GM21381 (cell line): ENCODE measurements around the gene WDR48.
A peak's percentile ranks its signal among the peaks of the same experiment; 100 is the strongest.

ENCODE experiments used
- ATAC-seq: cut with Tn5 transposase; IDR thresholded peaks from one replicate; pipeline ENCODE4 v1.9.1; 2021; ENCODE audit warnings: mild to moderate bottlenecking, moderate library complexity; ENCODE audit not compliant: unreplicated experiment

The WDR48 gene

DNA sequence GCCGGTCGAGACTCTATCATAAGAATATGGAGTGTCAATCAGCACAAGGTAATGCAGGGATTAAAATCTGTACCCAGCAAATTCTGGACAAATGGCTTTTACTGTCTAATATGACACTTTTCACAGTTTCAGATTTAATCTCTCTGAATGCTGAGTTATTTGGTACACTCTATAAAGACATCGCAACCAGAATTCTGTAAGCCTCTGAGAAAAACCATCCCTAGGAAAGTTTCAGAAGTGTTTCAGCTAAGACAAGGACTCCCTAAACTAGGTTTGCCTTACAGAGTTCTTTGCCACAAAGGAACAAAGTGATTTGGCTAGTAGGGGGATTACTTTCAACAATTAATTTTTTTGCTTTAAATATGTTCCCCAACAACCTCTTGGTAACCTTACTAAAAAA is 11.3 kb downstream of the WDR48 start:
- ATAC-seq, result no peak

DNA sequence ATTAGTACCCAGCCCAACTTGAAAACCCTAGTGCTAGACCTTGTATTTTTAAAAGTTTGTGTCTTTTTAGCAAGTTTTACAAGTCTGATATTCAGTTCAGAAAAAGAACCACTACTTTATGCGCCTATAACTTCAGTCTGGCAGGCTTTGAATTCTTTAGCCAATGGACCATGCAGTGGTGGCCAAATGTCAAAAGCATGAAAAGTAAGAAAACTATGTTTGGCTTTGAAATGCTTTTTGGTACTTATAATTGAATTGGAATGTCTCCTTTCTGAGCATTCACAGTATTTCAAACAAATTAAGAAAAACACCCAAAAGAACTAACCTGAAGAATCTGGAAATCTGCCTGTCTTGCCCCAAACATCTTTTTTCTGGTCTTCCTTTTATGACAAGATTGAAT is 12.8 kb downstream of the WDR48 start:
- ATAC-seq, result no peak

GRCh38 chr3:39065197-39065596 is 13.4 kb downstream of the WDR48 start:
- ATAC-seq, result peak; percentile 96

DNA sequence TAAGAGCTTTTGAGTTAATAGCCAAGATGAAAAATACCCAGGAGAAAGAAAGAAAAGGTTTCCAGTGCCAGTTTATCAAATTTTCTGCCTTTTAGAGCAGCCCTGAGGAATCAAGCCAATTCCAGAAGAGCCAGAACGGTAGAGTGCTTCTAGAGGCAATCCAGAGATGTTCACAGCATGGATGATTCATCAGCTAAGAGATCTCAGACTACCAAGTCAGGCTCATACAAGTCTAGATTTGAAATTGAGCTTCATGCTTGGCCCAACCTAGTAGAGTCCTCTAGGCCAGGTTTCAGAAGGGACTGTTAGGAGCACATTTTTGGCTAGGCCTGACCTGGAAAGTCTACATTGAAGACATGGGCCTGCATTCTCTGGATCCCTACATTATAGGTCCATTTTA is 15.5 kb downstream of the WDR48 start:
- ATAC-seq, result no peak

DNA sequence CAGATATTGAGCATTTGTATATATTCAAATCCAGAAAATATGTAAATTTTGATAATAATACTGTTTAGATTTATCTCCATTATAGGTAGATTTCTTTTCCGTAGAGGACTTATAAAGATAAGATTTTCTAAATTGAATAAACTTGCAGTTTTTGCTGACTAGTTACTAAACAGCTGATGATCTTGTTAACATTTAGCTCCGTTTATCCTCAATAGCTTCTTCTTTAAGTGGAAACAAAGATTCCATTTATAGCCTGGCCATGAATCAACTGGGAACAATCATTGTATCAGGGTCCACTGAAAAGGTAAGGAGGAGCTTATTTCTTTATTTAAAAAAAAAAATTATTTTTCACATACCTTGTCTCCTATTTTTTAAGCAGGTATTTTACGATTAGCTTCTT is 16.7 kb downstream of the WDR48 start:
- ATAC-seq, result no peak

DNA sequence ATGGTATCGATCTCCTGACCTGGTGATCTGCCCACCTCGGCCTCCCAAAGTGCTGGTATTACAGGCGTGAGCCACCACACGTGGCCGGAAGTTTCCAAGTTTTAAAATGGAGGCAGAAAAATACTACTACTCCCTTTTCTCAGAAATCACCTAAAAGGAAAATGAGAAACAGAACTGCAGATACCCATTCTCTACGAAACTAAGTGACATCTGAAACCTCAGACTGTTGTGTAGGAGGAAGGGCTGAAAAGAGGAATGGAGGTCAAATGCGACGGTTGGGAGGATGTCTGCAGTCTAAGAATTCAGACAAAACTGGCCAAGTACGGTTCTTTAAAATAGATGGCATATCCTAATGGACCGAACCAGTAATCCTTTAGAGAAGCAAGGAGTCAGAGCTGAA is 24.1 kb downstream of the WDR48 start:
- ATAC-seq, result no peak

- no peak for ATAC-seq
Measured at GRCh38 chr3:39079530-39079929, 27.7 kb downstream of the WDR48 start.

DNA sequence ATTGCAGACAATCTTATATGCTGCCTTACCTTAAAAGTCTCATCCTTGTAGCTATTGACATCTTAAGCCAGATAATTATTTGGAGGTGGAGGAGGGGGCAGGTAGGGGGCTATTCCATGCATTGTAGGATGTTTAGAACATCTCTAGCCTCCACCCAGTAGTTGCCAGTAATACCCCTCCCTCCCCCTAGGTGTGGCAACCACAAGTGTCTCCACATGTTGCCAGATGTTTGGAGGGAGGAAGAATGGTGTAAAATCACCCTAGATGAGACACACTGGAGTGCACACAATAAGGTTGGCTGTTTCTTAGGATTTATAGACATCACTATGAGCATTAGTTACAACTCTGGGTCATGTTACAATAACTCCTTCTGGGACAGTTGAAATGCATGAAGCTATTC is 28.2 kb downstream of the WDR48 start:
- ATAC-seq, result no peak

DNA sequence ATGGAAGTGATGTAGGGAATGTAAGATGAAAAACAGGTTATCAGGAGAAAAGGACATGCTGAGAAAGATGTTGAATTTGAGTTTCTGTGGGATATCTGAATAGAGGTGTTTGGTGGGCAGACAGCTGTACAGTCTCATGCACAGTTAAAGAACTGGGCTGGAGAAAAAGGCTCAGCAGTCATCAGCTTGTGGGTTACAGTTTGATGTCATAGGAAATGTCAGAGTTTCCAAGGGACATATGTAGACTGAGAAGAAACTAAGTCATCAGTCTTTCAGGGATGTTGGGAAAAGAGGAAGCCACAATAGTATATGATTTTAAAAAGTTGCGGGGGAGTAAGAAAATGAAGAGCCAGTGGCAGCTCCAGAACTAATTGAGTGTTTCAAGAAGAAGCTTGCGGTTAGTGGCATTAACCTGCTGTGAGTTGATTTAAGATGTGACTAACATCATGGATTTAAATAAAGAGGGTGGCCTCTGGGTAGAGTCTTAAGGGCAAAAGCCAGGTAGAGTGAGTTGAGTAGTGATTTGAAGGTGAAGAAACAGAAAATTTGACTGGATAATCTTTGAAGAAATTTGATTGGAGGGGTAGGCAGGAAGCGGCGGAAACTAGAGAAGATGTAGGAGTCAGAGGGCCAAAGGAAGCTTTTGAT is 31.0 kb downstream of the WDR48 start:
- ATAC-seq, result no peak

DNA sequence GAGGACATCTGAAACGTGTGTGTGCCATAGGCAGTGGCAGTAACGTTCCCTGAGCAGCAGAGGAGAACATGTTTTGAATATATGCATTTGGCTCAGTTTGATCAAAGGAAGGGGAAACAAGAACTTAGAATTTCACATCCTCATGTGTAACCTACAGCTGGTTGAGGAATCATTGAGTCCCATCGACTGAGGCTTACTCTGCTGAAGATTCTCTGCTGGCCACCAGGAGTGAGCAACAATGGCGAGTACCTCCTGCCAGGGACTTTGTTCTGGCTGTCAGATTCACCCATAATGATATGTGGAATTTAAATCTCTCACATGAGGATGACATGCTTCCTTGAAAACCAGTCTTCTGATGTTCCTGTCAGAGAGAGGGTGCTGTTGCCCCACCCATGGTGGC is 34.3 kb downstream of the WDR48 start:
- ATAC-seq, result no peak

GRCh38 chr3:39088456-39088855 is 36.6 kb downstream of the WDR48 start:
- ATAC-seq, result no peak

- ATAC-seq, result no peak
Measured at GRCh38 chr3:39088889-39089288, 37.1 kb downstream of the WDR48 start.

GRCh38 chr3:39090922-39091321 is 39.1 kb downstream of the WDR48 start:
- no peak for ATAC-seq

DNA sequence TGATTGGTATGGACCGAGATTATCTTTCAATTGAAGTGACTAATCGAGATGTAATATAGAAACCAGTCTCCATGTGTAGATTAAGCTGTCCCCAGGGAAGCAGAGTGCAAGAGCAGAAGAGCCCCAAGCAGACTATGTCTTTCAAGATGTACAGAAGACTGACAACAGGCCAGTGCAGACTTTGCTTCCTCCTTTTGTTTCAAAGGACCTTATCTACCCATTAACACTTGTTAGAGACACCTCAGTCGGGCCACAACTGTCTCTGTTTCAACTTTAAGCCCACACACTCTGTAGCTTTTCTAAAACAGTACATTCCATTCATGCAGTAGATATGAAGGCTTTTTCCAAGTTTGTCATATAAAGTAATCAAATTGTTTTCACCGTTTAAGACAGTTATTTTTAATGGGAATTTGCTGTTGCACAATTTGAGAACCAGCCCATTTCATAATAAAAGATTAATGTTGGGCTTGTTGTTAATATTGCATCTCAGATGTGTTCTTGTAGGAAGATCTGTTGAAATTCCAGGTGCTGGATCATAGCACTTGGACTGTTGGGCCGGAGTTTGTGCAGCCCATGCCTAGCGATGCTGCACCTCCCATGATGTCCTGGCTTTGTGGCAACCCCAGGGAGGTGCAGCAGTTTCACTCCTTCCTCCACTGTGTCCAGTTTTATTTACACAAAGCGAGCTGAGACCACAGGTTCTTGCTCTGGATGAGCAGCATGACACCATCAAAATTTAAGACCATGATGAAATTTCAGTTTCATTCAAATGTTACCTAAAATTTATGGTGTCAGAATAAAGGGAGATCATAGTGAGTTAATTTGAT is 43.2 kb downstream of the WDR48 start:
- no peak for ATAC-seq

GRCh38 chr3:39095778-39096177 is 44.0 kb downstream of the WDR48 start:
- no peak for ATAC-seq

DNA sequence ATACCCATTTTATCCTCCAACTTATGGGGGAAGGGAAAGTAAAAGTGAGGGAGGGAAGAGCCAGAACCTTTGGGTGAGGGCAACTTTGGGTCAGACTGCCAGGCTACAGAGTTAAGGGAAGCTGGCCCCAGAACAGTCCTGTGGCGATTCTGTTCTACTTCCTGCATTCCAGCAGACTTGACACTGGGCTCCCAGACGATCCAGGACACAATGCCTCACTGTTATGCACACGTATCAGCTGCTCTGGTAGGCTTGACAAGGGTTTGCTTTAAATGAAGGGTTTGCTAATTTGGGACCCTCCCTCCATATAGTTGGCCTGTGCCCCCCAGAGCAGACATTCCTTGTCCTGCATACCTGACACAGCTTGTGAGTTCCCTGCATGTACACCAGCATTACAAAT is 45.0 kb downstream of the WDR48 start:
- ATAC-seq, result no peak

DNA sequence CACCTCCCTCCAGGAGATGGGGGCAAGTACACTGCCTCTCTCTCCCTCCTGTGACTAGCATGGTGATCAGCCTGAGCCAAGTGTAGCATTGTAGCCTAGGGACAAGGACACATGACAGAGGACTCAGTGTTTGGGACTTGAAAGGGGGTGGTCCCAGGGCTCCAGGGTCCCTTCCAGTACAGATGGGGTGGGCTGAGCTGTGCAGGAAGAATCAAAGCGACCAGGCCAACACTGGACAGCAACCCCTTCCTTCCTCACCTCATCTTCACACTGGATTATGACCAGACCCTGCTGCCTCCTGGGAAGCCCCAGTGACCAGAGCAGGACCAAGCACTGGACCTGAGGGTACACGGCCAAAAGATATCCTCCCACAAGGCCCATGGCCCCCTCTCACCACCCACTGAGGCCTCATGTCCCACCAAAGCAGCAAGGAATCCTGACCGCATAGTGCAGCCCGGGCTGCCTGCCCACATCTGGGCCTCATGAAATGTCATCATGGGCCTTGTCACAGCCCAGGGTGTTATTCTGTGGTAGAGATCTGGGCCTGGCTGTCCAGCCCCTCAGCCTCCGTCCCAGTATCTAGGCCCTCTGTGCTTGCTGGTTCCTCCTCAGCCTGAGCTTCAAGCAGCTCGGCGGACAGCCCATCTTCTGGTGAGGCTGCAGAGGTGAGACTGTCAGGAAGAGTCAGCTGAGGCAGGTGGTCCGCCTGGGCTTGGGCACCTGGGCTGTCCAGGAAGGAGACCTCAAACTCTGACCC is 46.1 kb downstream of the WDR48 start:
- ATAC-seq, result no peak

GRCh38 chr3:39098473-39099000 is 46.7 kb downstream of the WDR48 start:
- no peak for ATAC-seq

DNA sequence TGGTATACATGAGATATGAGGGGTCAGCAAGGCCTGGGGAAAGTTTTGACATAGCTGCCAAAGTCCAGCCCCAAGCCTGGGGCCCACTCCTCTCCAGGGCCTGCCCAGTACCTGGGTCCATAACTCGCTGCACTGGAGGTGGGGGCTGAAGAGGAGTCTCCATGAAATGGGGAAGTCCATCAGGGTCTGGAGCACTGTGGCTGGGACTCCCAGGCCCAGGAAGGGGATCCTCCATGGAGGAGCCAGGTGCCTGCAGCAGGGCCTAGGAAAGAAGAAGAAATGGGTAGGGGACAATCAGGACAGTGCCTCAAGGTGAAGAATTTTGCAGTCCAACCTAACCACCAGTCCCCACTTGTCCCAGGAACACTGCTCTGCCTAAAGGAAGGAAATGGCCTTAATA is 47.4 kb downstream of the WDR48 start:
- no peak for ATAC-seq

DNA sequence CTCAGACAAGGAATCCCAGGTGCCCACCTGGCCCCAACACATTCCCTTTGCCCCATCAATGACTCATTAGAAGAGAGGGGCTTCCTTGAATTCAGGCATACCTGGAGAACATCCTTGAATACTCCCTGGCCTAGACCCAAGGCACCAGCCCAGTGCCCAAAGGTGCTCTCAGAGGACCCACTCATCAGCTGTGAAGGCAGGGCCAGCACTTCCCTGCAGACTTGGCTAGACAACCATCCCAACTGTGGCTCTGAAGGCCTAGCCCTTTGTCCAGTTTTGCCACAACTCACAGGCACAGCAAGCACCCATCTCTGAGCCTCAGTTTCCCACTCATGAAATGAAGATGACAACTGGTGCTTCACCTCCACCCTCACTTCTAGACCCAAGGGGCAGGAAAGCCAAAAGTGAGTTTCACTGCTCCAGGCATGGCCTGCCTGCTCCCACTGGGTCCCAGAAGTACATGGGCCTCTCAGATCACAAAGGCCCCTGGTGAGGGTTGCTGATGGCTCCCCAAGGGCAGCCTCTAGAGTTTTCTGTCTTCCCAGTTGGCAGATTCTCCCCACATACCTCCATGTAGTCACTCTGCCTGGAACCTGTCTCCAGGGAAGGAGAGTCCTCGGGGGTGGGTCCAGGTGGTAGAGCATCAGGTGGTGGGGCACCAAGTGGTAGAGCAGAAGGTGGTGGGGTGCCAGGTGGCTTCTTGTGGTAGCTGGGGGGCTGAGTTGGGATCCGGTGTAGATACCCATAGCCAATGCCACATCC is 48.1 kb downstream of the WDR48 start:
- ATAC-seq, result no peak

DNA sequence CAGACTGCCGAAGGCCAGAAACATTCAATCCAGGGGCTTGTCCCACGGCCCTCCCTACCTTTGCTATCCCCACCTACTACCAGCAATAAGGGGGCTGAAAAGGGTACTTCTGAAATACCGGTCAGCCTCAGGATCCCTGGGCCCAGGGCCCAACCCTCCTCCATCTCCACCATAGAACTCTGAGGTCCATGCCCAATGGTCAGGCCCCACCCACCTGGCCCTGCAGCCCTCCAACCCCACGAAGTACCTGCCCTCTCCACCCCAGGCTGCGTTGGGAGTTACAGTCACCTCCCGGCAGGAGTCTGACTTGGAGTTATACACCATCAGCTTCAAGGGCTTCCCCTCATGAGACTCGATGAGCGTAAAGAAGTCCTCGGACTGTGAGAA is 48.7 kb downstream of the WDR48 start:
- ATAC-seq, result no peak
